ENCODE data around the gene CLECL1. TPM values are rescaled to one million over a fixed set of nuclear protein-coding genes. Genes with fewer than 3 reads are reported as not detected.

Gene CLECL1
- total RNA-seq, 6 experiments from 2014 or later: 0.56 to 0.60 TPM; not detected in 4

DNA sequence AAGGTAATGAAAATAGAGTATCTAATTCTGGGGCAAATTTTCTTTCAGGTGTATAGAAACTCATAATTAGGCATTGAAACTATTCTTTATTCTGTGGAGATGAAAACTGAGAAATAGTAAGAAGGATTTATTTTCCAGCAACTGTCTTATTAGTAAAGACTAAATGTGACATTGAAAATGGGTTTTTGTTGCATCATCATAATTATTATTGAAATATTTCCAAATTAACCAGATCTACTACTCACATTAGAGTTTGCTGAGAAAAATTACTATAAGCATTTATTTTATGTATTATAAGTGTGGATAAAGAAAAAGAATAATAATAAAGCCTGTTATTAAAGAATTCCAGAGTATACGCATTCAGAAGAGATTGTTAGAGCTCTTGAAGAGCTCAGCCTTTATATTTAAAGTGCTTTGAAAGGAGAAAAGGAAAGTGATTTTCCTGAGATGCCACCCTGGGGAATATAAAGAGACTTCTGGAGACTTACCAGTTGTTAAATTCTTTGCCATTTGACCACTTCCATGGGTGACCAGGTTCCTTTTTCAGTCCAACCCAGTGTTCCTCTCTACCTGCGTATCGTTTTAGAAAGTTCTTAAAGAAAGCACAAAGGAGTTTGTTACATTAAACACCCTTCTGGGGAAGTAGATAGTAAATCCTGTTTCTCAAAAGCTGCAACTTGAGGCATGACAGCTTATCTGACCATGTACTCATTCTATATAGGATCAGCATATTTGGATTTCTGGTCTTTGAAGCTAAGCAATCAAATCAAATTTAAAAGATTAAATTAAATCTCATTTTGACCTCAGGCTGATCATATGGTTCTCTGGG, 21.4 kb upstream of the CLECL1 start:
- H3K27ac ChIP-seq: no peak overlapping the region
- no peak overlapping the region for H3K4me3 ChIP-seq

DNA sequence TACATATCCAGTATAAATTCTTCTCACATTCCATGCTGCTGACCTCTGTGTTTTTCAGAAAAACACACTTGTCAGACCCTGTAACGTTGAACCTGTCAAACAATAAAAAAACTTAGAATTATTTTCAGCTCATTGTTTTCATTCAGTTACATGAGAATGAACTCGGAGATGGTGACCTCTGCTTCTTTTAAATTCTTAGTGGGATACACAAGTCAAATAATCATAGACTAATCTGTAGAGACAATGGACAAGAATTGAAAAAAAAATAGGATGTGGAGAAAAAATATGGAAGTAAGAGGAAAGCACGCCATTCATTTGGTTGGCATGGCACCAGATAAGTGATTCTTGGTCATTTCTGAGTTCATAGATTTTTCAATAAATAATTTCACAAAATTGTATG, 20.6 kb upstream of the CLECL1 start:
- Histone ChIP-seq H3K9me3 (no peaks in the 10 kb centered on the region), H3K27ac (no peak overlapping the region), H3K4me3 (no peak overlapping the region), H3K27me3 (no peaks in the 10 kb centered on the region), H3K4me1 (peaks cover 0 to 7% (median 0%) of the 10 kb centered on the region in 4 donors), H3K36me3 (no peaks in the 10 kb centered on the region)
- no peak for DNase-seq
- intact Hi-C loops (cut with DNase I): no loop called here
- TF ChIP-seq, protein P1, sequence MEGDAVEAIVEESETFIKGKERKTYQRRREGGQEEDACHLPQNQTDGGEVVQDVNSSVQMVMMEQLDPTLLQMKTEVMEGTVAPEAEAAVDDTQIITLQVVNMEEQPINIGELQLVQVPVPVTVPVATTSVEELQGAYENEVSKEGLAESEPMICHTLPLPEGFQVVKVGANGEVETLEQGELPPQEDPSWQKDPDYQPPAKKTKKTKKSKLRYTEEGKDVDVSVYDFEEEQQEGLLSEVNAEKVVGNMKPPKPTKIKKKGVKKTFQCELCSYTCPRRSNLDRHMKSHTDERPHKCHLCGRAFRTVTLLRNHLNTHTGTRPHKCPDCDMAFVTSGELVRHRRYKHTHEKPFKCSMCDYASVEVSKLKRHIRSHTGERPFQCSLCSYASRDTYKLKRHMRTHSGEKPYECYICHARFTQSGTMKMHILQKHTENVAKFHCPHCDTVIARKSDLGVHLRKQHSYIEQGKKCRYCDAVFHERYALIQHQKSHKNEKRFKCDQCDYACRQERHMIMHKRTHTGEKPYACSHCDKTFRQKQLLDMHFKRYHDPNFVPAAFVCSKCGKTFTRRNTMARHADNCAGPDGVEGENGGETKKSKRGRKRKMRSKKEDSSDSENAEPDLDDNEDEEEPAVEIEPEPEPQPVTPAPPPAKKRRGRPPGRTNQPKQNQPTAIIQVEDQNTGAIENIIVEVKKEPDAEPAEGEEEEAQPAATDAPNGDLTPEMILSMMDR (IDR thresholded peaks at IDR 0.05): no peak
- TF ChIP-seq POLR2A (IDR thresholded peaks at IDR 0.05): no peak
- no peak for ATAC-seq
- WGBS (ENCODE audit: insufficient coverage, low coverage, low lambda C conversion rate, missing lambda C conversion rate): 50% methylated on average over 3 of the region's 3 CpGs

More for the DNA sequence above, 21.4 kb upstream of the CLECL1 start:
- no peaks in the 10 kb centered on the region for H3K36me3 ChIP-seq
- TF ChIP-seq, protein P1 (IDR thresholded peaks at IDR 0.05): no peak
- TF ChIP-seq POLR2A (IDR thresholded peaks at IDR 0.05): no peak
- DNase-seq (no peak), ATAC-seq (no peak)
- no peaks in the 10 kb centered on the region for H3K9me3 ChIP-seq
- peaks cover 0 to 7% (median 0%) of the 10 kb centered on the region in 4 donors for H3K4me1 ChIP-seq
- H3K27me3 ChIP-seq: no peaks in the 10 kb centered on the region
- intact Hi-C loops (cut with DNase I): no loop called here
- 77% methylated on average over 3 of the region's 3 CpGs for WGBS (ENCODE audit: insufficient coverage, low coverage, low lambda C conversion rate, missing lambda C conversion rate)

DNA sequence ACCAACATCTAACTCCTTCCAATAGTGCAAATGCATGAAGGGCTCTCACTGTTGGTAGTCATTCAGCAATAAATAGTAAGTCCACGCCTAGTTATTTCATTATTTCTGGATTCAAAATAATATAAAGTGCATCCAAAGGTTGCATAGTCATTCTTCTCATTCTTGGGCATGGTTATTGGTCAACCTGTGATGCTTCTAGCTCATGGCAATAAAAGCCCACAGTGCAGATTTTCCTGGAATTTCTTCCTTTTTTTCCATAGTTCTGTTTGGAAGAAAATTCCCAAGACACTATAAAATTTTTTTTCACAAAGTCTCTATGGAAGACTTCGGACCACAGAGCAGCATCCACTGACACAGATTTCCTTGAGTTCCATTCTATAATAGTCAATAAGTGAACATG, 20.2 kb upstream of the CLECL1 start:
- H3K4me1 ChIP-seq: peaks cover 0 to 7% (median 0%) of the 10 kb centered on the region in 4 donors
- H3K27me3 ChIP-seq: no peaks in the 10 kb centered on the region
- ATAC-seq (no peak), DNase-seq (no peak)
- H3K36me3 ChIP-seq: no peaks in the 10 kb centered on the region
- no peaks in the 10 kb centered on the region for H3K9me3 ChIP-seq
- TF ChIP-seq, protein P1 (IDR thresholded peaks at IDR 0.05): no peak
- no peak for TF ChIP-seq POLR2A (IDR thresholded peaks at IDR 0.05)
- intact Hi-C loops (cut with DNase I): no loop called here
- H3K4me3 ChIP-seq: no peak overlapping the region
- H3K27ac ChIP-seq: no peak overlapping the region
- WGBS (ENCODE audit: insufficient coverage, low coverage, low lambda C conversion rate, missing lambda C conversion rate): 48% methylated on average over 2 of the region's 2 CpGs

DNA sequence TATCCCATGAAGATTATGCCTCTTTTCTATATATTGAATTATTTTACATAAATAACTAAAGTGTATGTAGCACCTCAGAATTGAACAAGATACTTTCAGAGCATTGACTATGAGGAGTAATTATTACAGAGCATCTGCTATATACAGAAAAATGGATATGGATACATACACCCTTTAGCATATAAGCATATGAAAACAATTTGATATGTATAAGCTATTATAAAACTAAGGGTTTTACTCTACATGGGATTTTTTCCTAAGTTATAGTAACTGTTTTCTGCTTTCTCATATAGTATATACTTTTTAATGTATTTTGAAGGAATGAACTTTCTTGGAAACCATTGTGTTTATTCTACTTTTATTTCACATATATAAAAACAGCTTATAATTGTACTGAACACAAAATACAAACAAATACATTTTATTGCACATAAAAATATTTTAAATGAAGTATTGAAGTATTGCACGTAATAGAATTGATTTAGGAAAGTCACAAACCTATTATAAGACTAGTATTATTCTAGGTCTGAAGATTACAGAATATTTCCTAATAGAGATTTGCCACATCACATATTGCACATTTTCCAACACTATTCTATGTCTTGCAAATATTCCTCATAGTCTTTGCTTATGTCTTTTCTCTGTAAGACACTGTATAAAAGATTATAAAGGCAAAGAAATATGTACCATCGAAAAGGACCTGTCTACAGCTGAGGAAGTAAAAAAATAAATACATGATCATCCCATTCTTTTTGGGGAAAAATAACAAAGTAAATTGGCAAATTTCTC, 19.4 kb upstream of the CLECL1 start:
- 71% methylated on average over 2 of the region's 2 CpGs for WGBS (ENCODE audit: insufficient coverage, low coverage, low lambda C conversion rate, missing lambda C conversion rate)
- DNase-seq (no peak), ATAC-seq (no peak)
- TF ChIP-seq, protein P1 (IDR thresholded peaks at IDR 0.05): no peak
- TF ChIP-seq POLR2A (IDR thresholded peaks at IDR 0.05): no peak
- H3K36me3 ChIP-seq: no peaks in the 10 kb centered on the region
- H3K4me3 ChIP-seq: no peak overlapping the region
- no peaks in the 10 kb centered on the region for H3K27me3 ChIP-seq
- no peaks in the 10 kb centered on the region for H3K9me3 ChIP-seq
- H3K4me1 ChIP-seq: peaks cover 0 to 7% (median 0%) of the 10 kb centered on the region in 4 donors
- H3K27ac ChIP-seq: no peak overlapping the region
- intact Hi-C loops (cut with DNase I): no loop called here
